Neural progenitor cell (in vitro differentiated cells): ENCODE measurements around the gene LRP1-AS.

ENCODE experiments used
- EZH2 ChIP-seq: fragments of 200-600 bp; sonication (generic); IDR thresholded peaks from 2 replicates; pipeline ENCODE4 v1.6.1; 2017; ENCODE audit warnings: antibody characterized with exemption, mild to moderate bottlenecking, moderate library complexity
- TF ChIP-seq, protein P1 (sequence below): fragments of 200-600 bp; sonication (generic); IDR thresholded peaks from 2 replicates; pipeline ENCODE4 v1.5.1; 2017; ENCODE audit warnings: antibody characterized with exemption, mild to moderate bottlenecking

DNA sequence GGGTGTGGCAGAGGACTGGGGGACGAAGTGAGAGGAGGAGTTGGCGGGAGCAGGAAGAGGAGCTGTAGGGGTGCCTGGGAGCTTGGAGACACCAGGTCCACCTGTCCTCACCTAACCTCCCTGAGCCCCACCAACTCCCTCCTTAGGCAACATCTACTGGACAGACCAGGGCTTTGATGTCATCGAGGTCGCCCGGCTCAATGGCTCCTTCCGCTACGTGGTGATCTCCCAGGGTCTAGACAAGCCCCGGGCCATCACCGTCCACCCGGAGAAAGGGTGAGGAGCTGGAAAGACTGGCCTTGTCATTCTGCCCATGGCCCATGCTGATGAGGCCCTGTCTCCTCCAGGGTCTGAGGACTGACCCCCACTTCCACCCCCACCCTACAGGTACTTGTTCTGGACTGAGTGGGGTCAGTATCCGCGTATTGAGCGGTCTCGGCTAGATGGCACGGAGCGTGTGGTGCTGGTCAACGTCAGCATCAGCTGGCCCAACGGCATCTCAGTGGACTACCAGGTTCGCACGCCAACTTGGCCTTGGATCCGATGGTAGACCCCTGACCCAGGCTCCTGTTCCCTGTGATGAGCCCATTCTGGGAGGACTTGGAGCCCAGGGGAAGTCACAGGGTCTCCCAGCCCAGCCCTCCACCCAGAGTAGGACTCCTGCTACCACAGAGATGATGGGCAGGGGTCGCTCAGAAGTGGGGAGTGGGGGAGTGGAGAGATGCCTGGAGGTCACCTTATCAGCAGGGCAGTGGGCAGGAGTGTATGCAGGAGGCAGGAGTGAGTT lies 36.7 kb upstream of the LRP1-AS start:
- TF ChIP-seq, protein P1, sequence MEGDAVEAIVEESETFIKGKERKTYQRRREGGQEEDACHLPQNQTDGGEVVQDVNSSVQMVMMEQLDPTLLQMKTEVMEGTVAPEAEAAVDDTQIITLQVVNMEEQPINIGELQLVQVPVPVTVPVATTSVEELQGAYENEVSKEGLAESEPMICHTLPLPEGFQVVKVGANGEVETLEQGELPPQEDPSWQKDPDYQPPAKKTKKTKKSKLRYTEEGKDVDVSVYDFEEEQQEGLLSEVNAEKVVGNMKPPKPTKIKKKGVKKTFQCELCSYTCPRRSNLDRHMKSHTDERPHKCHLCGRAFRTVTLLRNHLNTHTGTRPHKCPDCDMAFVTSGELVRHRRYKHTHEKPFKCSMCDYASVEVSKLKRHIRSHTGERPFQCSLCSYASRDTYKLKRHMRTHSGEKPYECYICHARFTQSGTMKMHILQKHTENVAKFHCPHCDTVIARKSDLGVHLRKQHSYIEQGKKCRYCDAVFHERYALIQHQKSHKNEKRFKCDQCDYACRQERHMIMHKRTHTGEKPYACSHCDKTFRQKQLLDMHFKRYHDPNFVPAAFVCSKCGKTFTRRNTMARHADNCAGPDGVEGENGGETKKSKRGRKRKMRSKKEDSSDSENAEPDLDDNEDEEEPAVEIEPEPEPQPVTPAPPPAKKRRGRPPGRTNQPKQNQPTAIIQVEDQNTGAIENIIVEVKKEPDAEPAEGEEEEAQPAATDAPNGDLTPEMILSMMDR: no peak
- TF ChIP-seq EZH2: no peak
